Breast epithelium (tissue), 4 donors: Measurements from ENCODE around the gene CIB4. TPM values are rescaled to one million over a fixed set of nuclear protein-coding genes. Genes with fewer than 3 reads are reported as not detected.
A peak's percentile ranks its signal among the peaks of the same experiment; 100 is the strongest.

ENCODE experiments used
- DNase-seq, 2 donors: peaks; one replicate each; pipeline ENCODE4 v3.0.0-alpha.2; 2019; ENCODE audit warnings: low spot score in 2 of 2
- H3K27ac ChIP-seq, 2 donors: fragments of 200-600 bp; sonication (generic) in 1 of 2; one replicate each; pipeline ENCODE4 v1.5.1; 2016 to 2019; ENCODE audit warnings: mild to moderate bottlenecking in 1 of 2
- H3K27me3 ChIP-seq, 2 donors: fragments of 200-600 bp; sonication (generic) in 1 of 2; one replicate each; pipeline versions ENCODE4 v1.5.1 to v1.6.0; 2017 to 2019; ENCODE audit warnings: control low read depth in 1 of 2, mild to moderate bottlenecking in 1 of 2
- H3K36me3 ChIP-seq: fragments of 200-600 bp; one replicate; pipeline ENCODE4 v1.5.1; 2019
- H3K4me1 ChIP-seq, 2 donors: fragments of 200-600 bp; sonication (generic); one replicate each; pipeline ENCODE4 v1.5.1; 2016 to 2019; ENCODE audit warnings: control low read depth in 1 of 2
- H3K4me3 ChIP-seq, 3 donors: fragments of 200-600 bp; sonication (generic); 1 replicate in 2 of 3; 2 replicates in 1 of 3; pipeline ENCODE4 v1.5.1; 2016 to 2019; ENCODE audit warnings: mild to moderate bottlenecking in 3 of 3, moderate library complexity in 2 of 3
- H3K9me3 ChIP-seq, 2 donors: fragments of 200-600 bp; sonication (generic) in 1 of 2; one replicate each; pipeline ENCODE4 v1.5.1; 2016 to 2019; ENCODE audit warnings: control low read depth in 1 of 2
- POLR2A ChIP-seq: fragments of 450-650 bp; IDR thresholded peaks from one replicate; pipeline ENCODE4 v1.6.1; 2016; ENCODE audit warnings: antibody characterized with exemption, mild to moderate bottlenecking, moderate library complexity
- POLR2AphosphoS5 ChIP-seq, 3 donors: sonication (generic); formaldehyde crosslinking; IDR thresholded peaks; one replicate each; pipeline ENCODE4 v1.6.1; 2017; ENCODE audit warnings: antibody characterized with exemption in 3 of 3
- intact Hi-C: fragments of 100-400 bp; cut with DNase I; formaldehyde crosslinking; loops from one replicate; pipeline ENCODE4 v1.15.1; 2023; ENCODE audit warnings: low total_unique reads
- total RNA-seq, 3 donors: library from RNA; depleted of rRNA; stranded (reverse); fragments of >200 nt; gene quantifications; one replicate each; pipeline ENCODE4 v1.1.0, GENCODE V29; 2016
- TF ChIP-seq, protein P1 (sequence below), 3 donors: fragments of 450-650 bp; IDR thresholded peaks; one replicate each; pipeline ENCODE4 v1.5.1; 2016 to 2017; ENCODE audit warnings: antibody characterized with exemption in 3 of 3, mild to moderate bottlenecking in 3 of 3, moderate library complexity in 3 of 3

Gene CIB4
- total RNA-seq, 3 donors from 2014 or later: not detected

- H3K27me3 ChIP-seq: no peaks in the 10 kb centered on the region
- H3K27ac ChIP-seq: no peak overlapping the region
- H3K4me3 ChIP-seq: no peak overlapping the region
- H3K36me3 ChIP-seq: no peaks in the 10 kb centered on the region
- intact Hi-C loops: no loop called here
- TF ChIP-seq, protein P1, sequence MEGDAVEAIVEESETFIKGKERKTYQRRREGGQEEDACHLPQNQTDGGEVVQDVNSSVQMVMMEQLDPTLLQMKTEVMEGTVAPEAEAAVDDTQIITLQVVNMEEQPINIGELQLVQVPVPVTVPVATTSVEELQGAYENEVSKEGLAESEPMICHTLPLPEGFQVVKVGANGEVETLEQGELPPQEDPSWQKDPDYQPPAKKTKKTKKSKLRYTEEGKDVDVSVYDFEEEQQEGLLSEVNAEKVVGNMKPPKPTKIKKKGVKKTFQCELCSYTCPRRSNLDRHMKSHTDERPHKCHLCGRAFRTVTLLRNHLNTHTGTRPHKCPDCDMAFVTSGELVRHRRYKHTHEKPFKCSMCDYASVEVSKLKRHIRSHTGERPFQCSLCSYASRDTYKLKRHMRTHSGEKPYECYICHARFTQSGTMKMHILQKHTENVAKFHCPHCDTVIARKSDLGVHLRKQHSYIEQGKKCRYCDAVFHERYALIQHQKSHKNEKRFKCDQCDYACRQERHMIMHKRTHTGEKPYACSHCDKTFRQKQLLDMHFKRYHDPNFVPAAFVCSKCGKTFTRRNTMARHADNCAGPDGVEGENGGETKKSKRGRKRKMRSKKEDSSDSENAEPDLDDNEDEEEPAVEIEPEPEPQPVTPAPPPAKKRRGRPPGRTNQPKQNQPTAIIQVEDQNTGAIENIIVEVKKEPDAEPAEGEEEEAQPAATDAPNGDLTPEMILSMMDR (IDR thresholded peaks at IDR 0.05): no peak
- TF ChIP-seq POLR2AphosphoS5 (IDR thresholded peaks at IDR 0.05) (no peak), POLR2A (no peak)
- peak in 1 of 2 donors; percentile 28 for DNase-seq
- H3K9me3 ChIP-seq: no peaks in the 10 kb centered on the region
- no peaks in the 10 kb centered on the region for H3K4me1 ChIP-seq
Observed at GRCh38 chr2:26626606-26627005, 14.6 kb downstream of the CIB4 start.

DNA sequence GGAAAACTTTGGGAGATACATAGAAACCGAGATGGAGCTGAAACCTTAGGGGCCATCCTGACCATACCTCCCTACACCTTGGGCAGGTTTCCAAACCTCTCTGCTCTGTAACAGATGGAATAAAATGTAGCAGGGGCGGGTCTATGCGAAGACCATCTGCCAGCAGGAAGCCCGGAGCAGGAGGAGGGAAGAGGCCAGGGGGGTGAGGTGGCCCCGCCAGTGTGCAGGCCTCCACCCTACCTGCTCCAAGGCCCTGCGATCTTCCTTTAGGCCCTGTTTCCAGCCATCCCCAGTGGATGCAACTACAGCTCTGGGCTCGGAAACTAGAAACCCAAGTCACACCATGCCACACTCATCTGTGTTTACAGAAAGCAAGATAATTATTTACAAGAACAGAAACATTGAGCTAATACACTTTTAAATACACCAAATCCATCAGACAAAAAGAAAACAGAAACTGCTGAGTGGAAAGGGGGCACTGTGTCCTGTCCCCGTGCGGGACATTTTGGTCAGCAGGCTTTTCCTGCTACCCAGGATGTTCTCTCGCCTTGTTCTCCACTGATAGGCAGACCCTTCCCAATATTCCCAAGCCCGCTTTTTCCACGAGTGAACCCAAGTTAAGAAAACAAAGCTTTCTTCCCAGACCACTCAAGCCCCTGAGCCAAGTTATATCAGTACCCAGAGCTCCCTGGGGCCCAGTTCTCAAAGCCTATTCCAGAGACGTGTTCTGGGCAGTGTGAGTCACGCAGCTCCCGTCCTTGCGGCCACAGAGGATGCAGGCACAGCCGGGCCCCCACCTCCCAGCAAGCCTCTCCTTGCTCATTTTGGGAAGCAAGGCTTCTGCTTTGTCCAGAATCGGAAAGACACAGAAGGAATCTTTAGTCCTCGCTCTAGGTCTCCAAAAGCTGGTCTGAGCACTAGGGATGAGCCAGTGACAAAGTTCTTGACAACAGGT lies 17.3 kb downstream of the CIB4 start:
- no peak overlapping the region for H3K4me3 ChIP-seq
- TF ChIP-seq, protein P1 (IDR thresholded peaks at IDR 0.05): no peak
- TF ChIP-seq POLR2AphosphoS5 (IDR thresholded peaks at IDR 0.05): no peak
- TF ChIP-seq POLR2A: no peak
- no peaks in the 10 kb centered on the region for H3K4me1 ChIP-seq
- peaks cover 0 to under 1% of the 10 kb centered on the region in 2 donors for H3K27me3 ChIP-seq
- intact Hi-C loops: no loop called here
- H3K27ac ChIP-seq: no peak overlapping the region
- no peaks in the 10 kb centered on the region for H3K9me3 ChIP-seq
- DNase-seq: no peak
- H3K36me3 ChIP-seq: no peaks in the 10 kb centered on the region

DNA sequence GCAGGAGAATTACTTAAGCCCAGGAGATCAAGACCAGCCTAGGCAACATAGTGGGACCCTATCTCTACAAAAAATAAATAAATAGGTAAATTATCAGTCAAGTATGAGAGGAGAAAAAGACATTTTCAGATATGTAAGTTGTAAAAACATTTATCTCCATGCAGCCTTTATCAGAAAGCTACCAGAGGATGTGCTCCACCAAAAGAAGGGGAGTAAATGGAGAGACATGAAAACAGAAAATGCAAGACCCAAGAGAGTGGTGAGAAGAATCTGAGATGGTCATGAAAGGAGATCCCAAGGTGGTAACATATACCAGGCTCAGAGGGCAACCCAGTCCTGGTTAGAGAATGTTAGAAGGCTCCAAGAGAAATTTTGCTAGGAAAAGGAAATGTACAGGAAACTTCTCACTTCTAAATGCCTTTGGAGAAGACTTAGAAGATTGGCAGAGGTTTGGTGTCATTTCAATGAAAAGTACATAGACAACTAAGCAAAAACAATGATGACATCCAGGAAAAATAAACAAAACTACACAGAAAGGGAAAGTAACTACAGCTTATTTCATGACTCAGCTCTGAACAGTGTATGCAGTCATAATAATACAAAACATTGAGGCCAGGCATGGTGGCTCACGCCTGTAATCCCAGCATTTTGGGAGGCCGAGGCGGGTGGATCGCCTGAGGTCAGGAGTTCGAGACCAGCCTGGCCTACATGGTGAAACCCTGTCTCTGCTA lies 19.5 kb downstream of the CIB4 start:
- no peak for DNase-seq
- H3K27ac ChIP-seq: no peak overlapping the region
- intact Hi-C loops: no loop called here
- H3K27me3 ChIP-seq: peaks cover 0 to 6% of the 10 kb centered on the region in 2 donors
- no peaks in the 10 kb centered on the region for H3K36me3 ChIP-seq
- no peak for TF ChIP-seq POLR2AphosphoS5 (IDR thresholded peaks at IDR 0.05)
- TF ChIP-seq, protein P1 (IDR thresholded peaks at IDR 0.05): no peak
- no peak for TF ChIP-seq POLR2A
- no peaks in the 10 kb centered on the region for H3K9me3 ChIP-seq
- H3K4me3 ChIP-seq: no peak overlapping the region
- no peaks in the 10 kb centered on the region for H3K4me1 ChIP-seq

GRCh38 chr2:26620031-26620605 lies 21.0 kb downstream of the CIB4 start:
- H3K27me3 ChIP-seq: peaks cover 0 to 6% of the 10 kb centered on the region in 2 donors
- intact Hi-C loops: no loop called here
- DNase-seq: no peak
- H3K4me1 ChIP-seq: no peaks in the 10 kb centered on the region
- TF ChIP-seq POLR2AphosphoS5 (IDR thresholded peaks at IDR 0.05) (no peak), POLR2A (no peak)
- TF ChIP-seq, protein P1 (IDR thresholded peaks at IDR 0.05): no peak
- H3K9me3 ChIP-seq: no peaks in the 10 kb centered on the region
- no peak overlapping the region for H3K4me3 ChIP-seq
- H3K36me3 ChIP-seq: no peaks in the 10 kb centered on the region
- H3K27ac ChIP-seq: no peak overlapping the region
